Activated naive CD8-positive, alpha-beta T cell treated with anti-CD3 and anti-CD28 coated beads, Interleukin-2, amount 50 U/mL, for 16 hours (primary cell): ENCODE measurements around the gene ZNF407.

ENCODE experiments used
- DNase-seq: peaks from one replicate; pipeline ENCODE4 v3.0.0-alpha.2; 2020; ENCODE audit warnings: low read depth, low spot score

The ZNF407 gene

DNA sequence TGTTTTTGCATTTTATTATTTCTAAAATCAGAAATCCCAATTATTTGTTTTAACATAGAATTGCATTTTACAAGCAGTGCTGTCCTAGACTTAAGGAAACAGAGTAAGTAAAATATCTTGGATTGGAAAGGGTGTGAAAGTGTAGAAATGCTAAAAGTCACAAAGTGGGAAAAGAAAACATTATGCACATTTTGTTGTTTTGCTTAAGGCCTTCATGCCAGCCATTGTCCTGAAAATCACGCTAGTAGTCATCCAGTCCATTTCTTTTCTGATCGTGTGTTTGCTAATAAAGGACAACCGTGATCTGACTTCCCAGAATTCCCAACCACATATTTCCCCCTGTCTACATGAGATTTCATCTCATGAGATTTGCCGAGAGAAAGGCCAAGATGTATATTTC, 412.2 kb downstream of the ZNF407 start:
- DNase-seq = no peak

DNA sequence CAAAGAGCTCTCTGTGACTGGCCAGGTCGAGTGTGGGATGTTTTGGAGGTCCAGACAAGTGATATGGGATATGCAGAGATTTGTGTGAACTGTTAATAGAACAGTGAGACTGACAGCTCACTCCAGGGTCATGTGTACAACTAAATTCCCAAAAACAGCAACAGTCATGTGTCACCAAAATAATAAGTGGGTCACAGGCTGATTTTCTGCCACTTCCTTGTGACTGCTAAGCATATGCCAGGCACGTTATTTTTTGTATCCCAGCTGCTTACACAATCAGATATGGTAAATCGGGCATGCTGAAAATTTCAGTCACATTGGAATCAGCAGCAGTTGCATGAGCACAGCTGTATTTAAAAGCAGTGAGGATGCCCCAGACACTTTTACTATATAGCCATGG, 412.6 kb downstream of the ZNF407 start:
- DNase-seq = no peak

DNA sequence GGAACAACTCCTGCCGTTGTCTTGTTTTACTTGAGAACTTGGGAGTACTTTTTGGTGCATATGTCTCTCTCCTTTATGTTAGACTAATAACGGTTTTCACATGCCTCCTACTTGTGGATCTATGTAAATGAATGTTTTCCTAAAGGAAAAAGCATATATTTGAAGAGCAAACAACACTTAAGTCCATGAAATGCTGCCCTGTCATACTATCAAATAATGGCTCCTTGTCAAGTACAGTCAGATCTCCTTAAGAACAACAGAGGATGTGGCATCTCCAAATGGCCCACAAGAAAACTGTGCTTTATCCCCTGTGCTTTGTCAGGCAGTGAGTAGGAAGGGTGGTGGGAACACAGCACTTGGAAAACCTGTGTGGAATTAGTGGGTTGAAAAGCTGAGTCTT, 413.0 kb downstream of the ZNF407 start:
- DNase-seq = no peak

DNA sequence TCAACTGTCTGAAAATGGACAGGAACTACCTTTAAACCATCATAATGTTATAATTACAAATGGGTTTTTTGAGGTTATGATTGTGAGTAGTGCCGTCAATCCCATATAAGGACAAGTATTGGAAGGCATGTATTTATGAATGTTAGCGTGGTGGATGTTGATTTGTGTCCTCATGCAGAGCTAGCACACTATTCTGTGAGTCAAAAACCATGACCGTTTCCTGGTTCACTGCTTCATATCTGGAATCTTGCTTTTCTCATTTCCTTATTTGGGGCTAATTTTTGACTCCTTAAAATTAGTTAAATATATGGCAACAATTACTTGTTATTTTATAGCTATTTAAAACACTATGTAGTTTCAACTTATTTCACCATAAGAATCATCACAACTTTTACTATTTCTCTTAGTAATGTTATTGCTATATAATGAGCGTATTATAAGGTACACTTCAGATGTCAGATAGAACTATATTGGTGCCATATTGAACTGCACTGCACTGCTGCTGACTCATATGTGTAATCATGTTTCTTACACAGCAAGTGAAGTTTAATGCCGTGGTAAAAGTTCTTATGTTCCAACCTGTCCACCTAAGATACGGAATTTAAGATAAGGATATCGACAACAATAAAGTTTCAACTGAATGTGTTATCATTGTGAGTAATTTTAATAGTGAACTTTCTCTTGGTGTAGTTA, 418.5 kb downstream of the ZNF407 start:
- DNase-seq = no peak

DNA sequence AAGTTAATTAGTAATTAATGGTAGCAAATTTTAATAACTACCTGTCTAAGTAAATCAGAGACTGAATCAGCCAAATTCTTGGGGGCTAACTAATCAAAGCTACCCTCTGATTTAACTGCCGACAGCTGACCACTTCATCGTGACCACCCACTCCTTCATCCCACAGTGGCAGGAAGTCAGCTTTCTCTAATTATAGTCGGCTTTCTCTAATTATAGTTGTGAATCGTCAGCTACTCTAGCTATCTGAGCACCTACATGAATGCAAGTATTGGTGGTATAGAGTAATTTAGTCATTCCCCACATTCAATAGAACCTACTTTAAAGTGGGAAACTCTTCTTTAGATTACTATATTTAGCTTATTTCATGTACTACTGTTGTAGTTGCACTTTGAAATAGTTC, 425.8 kb downstream of the ZNF407 start:
- no peak for DNase-seq

DNA sequence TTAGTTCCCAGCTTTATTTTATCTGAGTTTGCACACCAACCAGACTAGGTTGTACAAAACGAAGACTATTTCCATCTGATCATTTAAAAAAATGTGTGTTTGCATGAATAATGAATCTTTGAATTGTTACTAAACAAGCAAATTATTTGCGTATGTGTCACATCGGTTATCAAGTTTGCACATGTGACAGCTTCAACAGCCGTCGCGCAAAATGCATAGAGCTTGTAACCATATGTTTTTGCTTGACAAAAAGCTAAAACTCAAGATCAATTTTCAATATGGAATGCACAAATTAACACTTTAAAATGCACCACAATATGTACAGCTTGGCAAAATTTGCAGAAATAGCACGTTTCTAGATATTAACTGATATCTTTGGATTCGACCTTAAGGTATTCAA, 427.2 kb downstream of the ZNF407 start:
- DNase-seq = no peak

DNA sequence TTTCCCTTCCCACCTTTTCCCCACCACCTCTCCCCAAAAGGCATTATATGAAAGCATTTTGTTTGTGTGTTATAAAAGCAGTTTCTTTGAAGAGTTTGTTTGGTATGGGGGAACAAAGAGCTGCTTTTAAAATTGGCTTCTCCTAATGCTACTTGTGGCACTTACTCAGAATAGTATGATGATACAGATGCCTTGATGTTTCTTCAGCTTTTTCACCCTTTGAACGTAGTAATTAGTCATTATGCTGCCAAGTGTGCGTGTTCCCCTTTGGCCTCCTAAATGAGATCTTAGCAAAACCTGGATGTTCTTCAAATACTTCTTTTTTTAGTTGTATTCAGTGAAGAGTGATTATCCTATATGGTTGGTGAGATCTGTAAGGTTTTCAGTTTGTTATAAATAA, 427.9 kb downstream of the ZNF407 start:
- no peak for DNase-seq

DNA sequence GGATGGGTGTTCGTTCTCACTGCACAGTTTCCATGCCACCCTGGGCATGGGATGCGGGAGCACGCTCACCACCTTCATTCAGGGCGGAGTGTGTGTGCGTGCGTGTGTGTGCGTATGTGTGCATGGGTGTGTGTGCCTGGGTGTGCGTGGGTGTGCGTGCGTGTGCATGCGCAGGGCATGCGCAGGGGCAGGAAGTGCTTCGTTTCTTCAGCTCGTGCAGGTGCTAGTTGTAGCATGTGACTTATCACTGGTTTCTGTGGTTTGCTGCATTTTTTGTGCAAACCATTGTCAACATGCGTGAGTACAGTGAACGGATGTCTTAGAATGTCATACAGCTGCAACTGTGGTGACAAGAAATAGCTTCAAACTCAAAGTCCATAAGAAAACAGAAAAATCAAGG, 431.8 kb downstream of the ZNF407 start:
- DNase-seq = no peak

DNA sequence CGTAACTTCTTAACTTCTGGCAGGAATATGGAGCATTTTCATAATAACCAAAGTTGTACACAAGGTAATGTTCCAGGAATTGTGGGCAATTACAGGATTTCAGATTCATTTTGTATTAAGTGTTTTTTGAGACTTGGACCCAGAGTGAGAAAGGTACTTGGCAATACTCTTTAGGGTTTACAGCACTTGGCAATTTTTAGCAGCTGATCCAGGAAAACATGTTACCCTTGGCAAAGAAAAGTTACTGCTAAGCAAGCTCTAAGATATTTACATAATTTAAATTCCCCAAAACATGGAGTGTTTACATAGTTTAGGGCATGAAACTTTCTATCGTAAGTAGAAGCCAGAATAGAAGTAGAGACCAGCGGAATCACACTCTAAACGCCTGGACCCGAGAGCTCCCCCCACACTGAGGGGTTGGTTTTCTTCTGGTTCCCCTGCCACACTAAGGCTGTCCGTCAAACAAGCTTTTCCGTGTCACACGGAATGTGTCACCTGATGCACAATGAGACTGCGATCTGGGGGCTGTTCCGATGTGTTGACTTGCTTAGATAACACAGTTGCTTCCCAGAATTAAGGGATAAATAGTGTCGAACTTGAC, 434.1 kb downstream of the ZNF407 start:
- no peak for DNase-seq

DNA sequence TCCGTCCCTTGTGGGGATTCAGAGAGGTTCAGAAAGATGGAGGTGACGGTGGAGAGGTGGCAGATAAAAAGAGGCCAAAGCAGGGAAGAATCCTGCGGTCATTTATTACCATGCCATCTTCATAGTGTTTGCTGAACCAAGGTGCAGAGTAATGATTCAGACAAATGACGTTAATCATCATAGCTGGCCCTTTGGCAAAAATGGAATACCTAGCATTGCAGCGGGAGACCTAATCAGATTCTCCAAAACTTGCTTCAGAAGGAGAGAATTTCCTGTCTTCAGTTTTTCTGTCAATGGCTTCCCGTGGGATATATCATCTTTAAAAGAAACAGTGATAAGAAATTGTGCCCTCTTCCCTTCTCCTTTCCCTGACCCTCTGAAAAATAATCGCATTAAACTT, 435.8 kb downstream of the ZNF407 start:
- no peak for DNase-seq

DNA sequence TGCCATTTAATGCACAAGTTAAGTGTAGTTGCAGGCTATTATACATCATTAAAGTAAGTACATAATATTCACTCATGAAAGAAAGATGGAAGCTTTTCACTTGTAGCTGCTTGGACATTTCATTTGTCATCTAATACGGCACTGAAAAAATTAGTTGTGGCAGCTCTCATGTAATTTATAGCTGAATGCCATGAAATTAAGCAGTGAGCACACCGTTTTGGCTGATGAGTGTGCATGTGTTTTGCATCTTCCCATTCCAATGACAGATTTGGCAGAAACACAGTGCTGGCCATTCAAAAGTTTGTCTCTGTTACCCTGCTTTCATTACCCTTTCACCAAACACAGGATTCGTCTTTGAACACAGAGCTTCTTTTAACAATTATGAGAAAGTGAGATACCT, 437.3 kb downstream of the ZNF407 start:
- DNase-seq = no peak

DNA sequence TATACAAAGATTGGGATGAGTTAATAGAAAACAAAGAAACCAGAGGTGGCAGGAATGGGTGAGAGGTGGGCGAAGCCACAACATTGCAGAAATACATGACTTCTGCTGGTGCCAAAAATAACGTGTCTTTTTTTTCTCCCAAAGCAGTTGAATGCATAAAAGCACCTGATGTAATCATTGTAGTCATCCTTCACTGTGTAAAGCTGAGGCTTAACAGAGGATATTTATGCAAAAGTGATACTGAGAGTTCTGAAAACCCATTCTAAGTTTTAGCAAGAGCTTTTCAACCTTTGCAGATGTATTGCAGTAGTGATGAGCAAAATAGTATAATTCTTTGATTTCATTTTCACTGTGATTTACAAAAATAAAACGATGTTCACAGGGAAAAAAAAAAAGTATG, 438.3 kb downstream of the ZNF407 start:
- DNase-seq = no peak

DNA sequence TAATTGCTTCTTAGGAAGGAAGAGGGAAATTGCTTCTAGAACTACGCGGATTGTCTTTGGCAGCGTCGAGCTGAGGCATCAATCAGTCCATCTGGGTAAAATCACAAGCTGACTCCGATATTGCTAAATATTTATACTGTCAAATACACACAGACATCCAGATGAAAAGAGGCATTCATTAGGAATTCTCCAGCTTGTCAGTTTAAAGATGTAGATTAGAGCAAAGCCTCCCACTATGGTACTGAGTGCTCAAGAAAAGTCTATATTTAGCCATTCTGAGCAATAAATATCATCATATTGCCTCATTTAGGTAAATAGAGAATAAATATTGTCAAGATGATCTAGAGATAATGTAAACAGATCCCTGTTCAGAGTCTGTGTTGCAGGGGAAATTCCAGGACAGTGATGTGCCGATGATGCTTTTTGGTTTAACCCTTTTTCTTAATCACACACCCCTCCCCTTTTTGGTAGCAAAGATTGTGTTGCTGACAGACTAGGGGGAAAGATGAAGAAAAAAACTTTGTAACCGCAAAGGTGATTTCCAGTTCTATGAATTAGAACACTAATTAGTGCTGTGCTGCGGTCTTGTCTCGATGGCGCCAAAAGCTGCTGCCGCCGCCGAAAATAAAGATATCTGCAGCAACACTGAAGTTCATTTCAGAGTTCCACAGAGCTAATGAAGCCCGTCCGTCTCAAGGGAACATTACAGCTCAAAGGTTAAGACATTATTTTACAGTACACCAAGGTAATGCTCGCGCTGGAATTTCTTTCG, 439.4 kb downstream of the ZNF407 start:
- DNase-seq = no peak

DNA sequence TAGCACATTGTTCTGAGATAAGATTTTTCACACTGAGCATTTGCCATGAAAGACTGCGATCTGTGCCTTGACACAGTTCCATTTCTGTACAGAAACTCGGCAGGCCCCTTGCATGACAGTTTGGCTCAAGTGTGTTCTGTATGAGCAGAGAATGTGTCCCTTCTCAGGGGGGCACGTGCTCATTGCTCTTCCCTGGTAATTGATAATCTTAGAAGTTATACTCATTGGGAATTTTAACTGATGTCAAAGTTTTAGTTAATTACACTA, 440.0 kb downstream of the ZNF407 start:
- DNase-seq = no peak

DNA sequence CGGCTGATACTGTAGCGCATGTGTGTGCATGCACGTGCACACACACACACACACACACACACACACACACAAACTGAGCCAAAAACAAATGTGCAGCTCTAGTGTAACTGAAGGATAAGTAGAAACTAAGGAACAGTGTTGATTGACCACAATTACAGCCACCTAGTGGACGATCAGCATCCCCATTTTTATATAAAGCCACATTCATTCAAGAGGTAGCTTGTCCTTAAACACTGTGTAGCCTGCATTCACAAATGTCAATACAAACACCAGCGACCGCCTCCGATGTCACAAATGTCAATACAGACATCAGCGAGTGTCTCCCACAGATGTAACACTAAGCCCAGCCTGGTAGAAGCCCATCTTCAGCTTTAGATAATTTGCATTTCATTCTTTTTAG, 443.9 kb downstream of the ZNF407 start:
- DNase-seq = no peak

DNA sequence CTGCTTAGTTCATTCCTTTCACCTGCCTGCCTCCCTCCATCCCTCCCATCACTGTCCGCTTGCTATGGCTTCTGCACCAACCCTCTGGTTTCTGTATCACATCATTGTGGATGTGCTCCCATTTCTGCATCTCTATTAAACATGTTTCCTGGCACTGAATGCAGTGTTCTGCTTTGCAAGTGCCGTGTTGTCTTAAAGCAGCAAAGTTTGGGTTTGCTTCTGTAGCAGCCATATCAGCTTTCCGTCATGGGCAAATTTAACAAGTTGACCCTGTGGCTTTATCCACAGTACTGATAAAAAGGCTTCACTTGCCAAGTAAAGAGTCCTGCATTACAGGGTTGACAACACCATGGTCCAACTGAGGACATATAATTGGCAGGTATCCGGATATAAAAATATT, 445.8 kb downstream of the ZNF407 start:
- DNase-seq = no peak

DNA sequence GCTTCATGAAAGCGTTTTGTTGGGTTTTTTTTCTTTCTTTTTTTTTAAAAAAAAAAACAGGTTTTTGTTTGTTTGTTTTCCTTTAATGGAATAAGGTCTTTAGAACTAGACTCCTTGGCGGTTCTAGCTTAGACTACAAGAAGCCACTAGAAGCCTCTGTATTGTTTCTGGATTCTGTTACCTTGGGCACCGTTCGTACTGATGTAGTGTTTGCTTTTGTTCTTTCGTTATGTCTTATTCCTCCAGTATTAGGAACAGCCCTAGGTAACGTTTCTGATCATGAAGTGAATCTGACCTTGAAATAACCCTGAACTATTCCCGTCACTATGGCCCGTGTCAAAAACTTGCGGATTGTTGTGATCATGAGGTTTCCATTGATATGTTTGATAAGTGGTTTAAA, 446.6 kb downstream of the ZNF407 start:
- DNase-seq = no peak

DNA sequence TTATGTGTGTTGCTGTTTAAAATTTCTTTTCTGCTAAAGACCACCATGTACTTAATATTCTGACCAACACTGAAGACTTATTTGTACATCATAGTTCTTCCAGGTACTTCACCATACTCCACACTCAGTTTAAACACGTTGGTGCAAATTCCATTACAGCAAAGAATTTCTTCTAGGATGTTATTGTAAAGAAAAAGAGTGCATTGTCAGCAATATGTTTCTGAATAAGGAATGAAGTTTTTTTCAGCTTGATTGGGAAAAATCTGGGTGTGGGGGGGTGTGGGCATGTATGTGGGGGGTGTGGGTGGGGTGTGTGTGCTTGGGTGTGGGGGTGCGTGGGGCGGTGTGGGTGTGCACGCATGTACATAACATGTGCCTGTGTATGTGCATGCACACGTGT, 447.1 kb downstream of the ZNF407 start:
- no peak for DNase-seq

DNA sequence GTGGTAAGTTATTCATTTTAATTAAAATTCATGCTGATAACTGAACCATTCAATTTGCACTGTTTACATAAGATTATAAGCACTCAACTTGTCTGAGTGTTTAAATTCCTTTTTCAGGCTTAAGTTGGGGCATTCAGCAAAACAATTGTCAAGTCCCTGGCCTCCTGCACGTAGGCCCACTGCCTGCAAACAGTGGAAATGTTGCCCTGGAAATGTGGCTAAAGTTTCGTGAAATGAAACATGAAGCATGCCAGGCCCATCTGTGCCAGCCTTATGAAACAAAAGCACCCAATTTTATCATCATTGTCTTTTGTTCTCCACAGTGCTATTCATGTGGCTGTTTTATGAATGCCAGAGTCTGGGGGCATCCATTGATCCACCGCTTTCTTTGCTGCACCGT, 447.6 kb downstream of the ZNF407 start:
- no peak for DNase-seq

DNA sequence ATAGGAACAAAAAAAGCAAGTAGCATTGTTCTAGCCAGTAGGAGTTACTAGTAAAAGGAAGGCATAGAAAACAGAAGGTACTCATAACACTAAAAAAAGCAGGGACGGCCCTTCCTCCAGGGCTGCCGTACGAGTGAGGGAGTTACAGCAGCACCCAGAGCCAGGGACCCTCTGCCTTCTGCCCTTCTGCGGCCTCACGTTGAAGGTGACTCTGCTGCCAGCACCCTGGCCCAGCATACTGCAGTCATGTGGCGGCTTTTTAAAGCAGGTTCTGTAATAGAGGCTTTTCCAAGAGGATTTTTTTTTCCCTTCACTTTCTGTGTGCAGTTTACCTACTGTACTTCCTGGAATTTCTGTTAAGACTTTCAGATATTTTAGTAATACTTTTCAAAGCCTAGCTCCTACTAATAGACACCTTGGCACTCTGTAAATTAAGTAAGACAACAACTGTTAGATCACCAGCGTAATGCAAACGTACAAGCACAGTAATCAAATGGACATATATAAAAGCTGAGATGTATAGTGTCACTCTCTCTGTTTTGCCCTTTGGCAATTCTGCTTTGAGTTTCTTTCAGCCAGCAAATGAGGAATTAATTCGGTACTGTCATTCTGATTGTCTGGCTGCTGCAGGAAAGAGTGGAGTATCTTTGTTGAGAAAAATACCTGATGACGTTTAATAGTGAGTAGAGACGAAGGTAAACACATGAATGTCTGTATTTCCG, 449.7 kb downstream of the ZNF407 start:
- DNase-seq = no peak

DNA sequence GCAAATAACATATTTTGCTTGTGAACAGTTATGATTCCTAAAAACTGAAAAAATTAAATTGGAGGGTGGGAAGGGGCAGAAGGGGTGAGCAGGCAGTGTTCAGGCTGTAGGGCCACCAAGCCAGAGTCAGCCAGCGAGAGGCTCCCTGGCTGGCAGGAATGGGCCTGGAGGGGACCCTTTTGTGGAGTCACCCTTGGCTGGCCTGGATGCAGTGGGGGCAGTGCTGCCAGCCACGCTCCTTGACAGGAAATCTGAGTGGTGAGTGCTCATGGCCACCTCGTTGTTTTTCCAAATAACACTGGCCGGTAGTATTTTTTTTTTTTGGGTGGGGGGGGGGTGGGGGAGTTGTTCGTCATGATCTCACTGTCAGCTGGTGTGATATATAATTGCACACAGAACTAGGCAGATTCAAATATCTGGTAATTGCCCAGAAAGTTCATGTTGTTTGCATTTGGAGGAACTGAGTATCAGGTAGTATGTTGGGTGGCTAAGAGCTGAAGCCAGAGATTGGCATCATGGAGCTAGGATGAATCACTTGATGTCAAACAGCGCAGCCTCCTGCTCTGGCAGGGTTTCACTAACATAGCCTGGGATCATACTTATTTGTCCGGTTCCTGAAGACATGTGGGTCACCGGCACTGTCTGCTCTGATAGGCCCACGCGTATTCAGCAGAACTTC, 451.2 kb downstream of the ZNF407 start:
- no peak for DNase-seq

DNA sequence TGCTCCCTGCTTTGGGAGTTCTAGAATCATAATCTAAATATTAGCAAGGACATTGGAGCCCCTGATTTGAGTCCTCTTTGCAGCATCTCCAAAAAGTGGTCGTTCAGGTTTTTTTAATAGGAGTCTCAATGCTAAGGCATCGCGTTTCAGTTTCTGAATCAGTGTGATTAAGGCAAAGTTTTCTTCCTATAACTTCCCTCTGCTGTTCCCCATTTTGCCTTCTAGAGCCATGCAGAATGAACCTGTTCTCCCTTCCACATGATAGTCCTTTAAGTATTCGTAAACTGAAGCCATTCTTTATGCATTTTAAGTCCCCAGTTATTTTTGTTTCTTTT, 451.8 kb downstream of the ZNF407 start:
- no peak for DNase-seq
